ENCODE measurements around the gene PATJ. TPM values are rescaled to one million over a fixed set of nuclear protein-coding genes. Genes with fewer than 3 reads are reported as not detected.
A peak's percentile ranks its signal among the peaks of the same experiment; 100 is the strongest.

The PATJ gene
- total RNA-seq, 1 experiment from 2014 or later = 28.7 TPM

- Histone ChIP-seq H3K9me3 (ENCODE audit: low read length) (no peaks in the 10 kb centered on the region), H3K4me3 (ENCODE audit: low read length) (no peak overlapping the region), H2AFZ (ENCODE audit: low read length) (no peak overlapping the region), H3K9me2 (replicated peaks; ENCODE audit: low read length) (no peaks in the 10 kb centered on the region), H3K4me1 (ENCODE audit: insufficient read depth, low read length) (no peaks in the 10 kb centered on the region), H3F3A (ENCODE audit: low read length, unreplicated experiment) (no peaks in the 10 kb centered on the region), H3K9ac (ENCODE audit: low read length) (no peak overlapping the region), H3K79me2 (ENCODE audit: low read length) (no peaks in the 10 kb centered on the region), H4K20me1 (ENCODE audit: low read length) (no peaks in the 10 kb centered on the region), H3K4me2 (ENCODE audit: low read length) (no peak overlapping the region), H3K27me3 (ENCODE audit: low read length) (no peaks in the 10 kb centered on the region), H3K27ac (ENCODE audit: low read length) (no peak overlapping the region), H3K36me3 (ENCODE audit: low read depth, low read length) (peaks cover 20% of the 10 kb centered on the region)
- POLR2A ChIA-PET (ENCODE audit: unreplicated experiment) = interaction anchor here (0.7 kb wide), 1 partner anchor 23 kb away, joined by 6 read pairs; no protein-coding TSS in a partner anchor
- CTCF ChIA-PET = no interaction called here
- no TSS peak for BruUV-seq (replicated peaks)
- TF ChIP-seq EZH2 (IDR thresholded peaks at IDR 0.05; ENCODE audit: low read length, unreplicated experiment) = no peak
- TF ChIP-seq CTCF (conservative IDR thresholded peaks at IDR 0.05; ENCODE audit: low read depth, low read length) = no peak
- no peak for TF ChIP-seq EZH2phosphoT487 (IDR thresholded peaks at IDR 0.05; ENCODE audit: borderline replicate concordance, low read length)
- ATAC-seq (no peak), DNase-seq (no peak)
- intact Hi-C loops (cut with micrococcal nuclease) = no loop called here
Observed at GRCh38 chr1:61807606-61808140, 65.4 kb downstream of the PATJ start.

- Histone ChIP-seq H3K27ac (ENCODE audit: low read length) (no peak overlapping the region), H2AFZ (ENCODE audit: low read length) (no peak overlapping the region), H3K4me2 (ENCODE audit: low read length) (no peak overlapping the region), H3K9me3 (ENCODE audit: low read length) (no peaks in the 10 kb centered on the region), H3F3A (ENCODE audit: low read length, unreplicated experiment) (no peaks in the 10 kb centered on the region), H3K27me3 (ENCODE audit: low read length) (no peaks in the 10 kb centered on the region), H3K4me3 (ENCODE audit: low read length) (no peak overlapping the region), H3K4me1 (ENCODE audit: insufficient read depth, low read length) (no peaks in the 10 kb centered on the region), H3K9me2 (replicated peaks; ENCODE audit: low read length) (no peaks in the 10 kb centered on the region), H3K36me3 (ENCODE audit: low read depth, low read length) (peaks cover 19% of the 10 kb centered on the region), H4K20me1 (ENCODE audit: low read length) (no peaks in the 10 kb centered on the region), H3K9ac (ENCODE audit: low read length) (no peak overlapping the region), H3K79me2 (ENCODE audit: low read length) (no peaks in the 10 kb centered on the region)
- ChIA-PET CTCF (no interaction called here), POLR2A (ENCODE audit: unreplicated experiment) (interaction anchor here (0.7 kb wide), 1 partner anchor 23 kb away, joined by 6 read pairs; no protein-coding TSS in a partner anchor)
- TF ChIP-seq CTCF (conservative IDR thresholded peaks at IDR 0.05; ENCODE audit: low read depth, low read length) = no peak
- BruUV-seq (replicated peaks) = no TSS peak
- ATAC-seq = no peak
- no peak for DNase-seq
- intact Hi-C loops (cut with micrococcal nuclease) = no loop called here
Observed at GRCh38 chr1:61808321-61808720, 66.0 kb downstream of the PATJ start.

- H3K27me3 ChIP-seq (ENCODE audit: low read length) = no peaks in the 10 kb centered on the region
Observed at GRCh38 chr1:61808968-61809367, 66.7 kb downstream of the PATJ start.

More at GRCh38 chr1:61808968-61809367, 66.7 kb downstream of the PATJ start:
- H3K27ac ChIP-seq (ENCODE audit: low read length) = no peak overlapping the region
- no peaks in the 10 kb centered on the region for H3F3A ChIP-seq (ENCODE audit: low read length, unreplicated experiment)
- ChIA-PET POLR2A (ENCODE audit: unreplicated experiment) (no interaction called here), CTCF (no interaction called here)
- intact Hi-C loops (cut with micrococcal nuclease) = no loop called here
- TF ChIP-seq EZH2 (IDR thresholded peaks at IDR 0.05; ENCODE audit: low read length, unreplicated experiment) = no peak
- TF ChIP-seq CTCF (conservative IDR thresholded peaks at IDR 0.05; ENCODE audit: low read depth, low read length) = no peak
- no peak for TF ChIP-seq EZH2phosphoT487 (IDR thresholded peaks at IDR 0.05; ENCODE audit: borderline replicate concordance, low read length)
- peak; percentile 1 for DNase-seq
- H4K20me1 ChIP-seq (ENCODE audit: low read length) = no peaks in the 10 kb centered on the region
- no peak overlapping the region for H3K9ac ChIP-seq (ENCODE audit: low read length)
- H3K79me2 ChIP-seq (ENCODE audit: low read length) = no peaks in the 10 kb centered on the region
- no peak overlapping the region for H3K4me2 ChIP-seq (ENCODE audit: low read length)
- H3K9me3 ChIP-seq (ENCODE audit: low read length) = no peaks in the 10 kb centered on the region
- no peaks in the 10 kb centered on the region for H3K9me2 ChIP-seq (replicated peaks; ENCODE audit: low read length)
- no peak for ATAC-seq
- H3K36me3 ChIP-seq (ENCODE audit: low read depth, low read length) = peaks cover 15% of the 10 kb centered on the region
- BruUV-seq (replicated peaks) = no TSS peak
- no peaks in the 10 kb centered on the region for H3K4me1 ChIP-seq (ENCODE audit: insufficient read depth, low read length)
- H3K4me3 ChIP-seq (ENCODE audit: low read length) = no peak overlapping the region
- H2AFZ ChIP-seq (ENCODE audit: low read length) = no peak overlapping the region
